Measurements from ENCODE around the gene TLR3.
A peak's percentile ranks its signal among the peaks of the same experiment; 100 is the strongest.
"Not testable (repeated sequence)": the region's sequence is repeated elsewhere in the genome, so short reads cannot be mapped to it uniquely, and the experiment has no call there.

TLR3 gene

DNA sequence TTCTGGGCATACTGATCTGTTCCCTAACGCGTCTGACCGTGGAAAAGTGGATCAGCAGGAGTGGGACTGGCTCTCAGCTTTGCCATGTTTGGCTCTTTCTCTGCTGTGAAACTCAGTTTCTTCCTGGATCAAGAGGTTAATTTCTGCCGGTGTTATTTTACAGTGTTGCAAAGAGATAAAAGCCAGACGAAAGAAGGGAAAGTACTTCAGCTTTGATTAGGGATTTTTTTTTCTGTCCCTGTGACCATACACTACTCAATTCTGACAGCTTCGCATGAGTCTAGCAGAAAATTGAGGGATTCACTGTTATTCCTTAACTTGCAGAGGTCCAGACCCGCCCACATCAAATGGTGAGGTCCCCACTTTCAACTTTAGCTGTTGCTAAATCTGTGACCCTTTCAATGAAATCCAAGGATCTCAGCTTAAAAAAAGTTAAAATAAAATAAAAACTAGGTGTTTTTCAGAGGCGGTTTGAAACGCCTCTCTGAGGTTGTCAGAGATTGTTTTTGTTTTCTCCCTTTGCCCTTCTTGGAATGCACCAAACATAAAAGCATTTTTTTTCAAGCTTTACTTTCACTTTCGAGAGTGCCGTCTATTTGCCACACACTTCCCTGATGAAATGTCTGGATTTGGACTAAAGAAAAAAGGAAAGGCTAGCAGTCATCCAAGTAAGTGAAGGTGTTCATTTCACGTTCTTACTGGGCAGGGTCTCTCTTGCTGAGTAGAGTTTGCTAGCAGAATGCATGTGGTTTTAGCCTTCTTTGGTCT is at the start of gene TLR3:
TSS of gene TLR3 (plus strand) at position 576 of the 768 bp plus-strand sequence. CDS start 7,464 bp downstream, outside the sequence.
- peak; percentile 27 for DNase-seq (ENCODE audit: low read depth)

DNA sequence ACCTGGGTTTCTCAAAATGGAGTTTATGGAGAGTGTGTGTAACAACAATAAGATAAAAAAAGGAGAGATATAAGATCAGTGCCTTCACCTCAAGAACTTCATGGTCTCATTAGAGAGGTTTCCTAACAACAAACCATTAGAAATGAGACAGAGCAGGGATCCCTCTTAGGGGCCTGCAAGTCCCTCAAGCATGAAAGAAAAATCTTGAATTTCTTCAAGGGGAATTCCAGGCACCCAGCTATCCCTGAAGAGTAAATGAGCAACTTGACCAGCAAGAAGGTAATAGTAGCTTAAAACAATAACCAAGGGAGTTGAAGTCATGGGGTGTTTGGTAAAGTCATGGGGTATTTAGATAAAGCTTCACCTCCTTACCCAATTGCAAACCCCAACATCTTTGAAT is 49.7 kb upstream of the TLR3 start:
- DNase-seq (ENCODE audit: low read depth), result no peak

DNA sequence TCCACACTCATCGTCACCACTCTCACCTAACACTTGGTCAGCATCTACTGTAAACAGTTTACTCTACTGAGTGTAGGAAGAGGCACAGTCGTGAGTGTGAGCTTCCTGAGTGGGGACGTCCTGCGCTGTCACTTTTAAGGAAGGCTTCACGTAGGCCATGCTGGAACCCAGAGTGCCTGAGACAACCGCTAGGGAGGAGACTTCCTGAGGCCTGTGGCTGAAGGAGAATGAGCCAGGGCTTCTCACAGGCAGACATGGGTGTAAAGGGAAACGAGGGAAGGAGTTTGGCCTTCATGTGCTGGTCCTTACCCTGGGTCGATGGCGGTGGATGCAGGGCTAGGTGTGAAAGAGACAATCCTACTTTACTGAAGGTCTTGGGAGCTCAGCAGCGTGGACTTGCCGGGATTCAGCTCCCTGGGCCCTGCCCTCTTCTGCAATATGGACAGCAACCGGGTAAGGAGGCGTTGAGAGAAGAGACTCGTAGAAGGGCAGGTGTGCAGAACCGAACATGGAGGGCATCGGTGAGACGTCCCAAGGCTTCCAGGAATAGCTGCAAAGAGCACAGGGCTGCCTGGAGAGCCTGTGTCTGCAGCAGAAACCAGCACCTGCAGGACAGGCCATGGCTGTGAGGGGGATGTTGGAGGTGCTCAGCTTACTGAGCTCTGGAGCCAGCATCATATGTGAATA is 48.7 kb upstream of the TLR3 start:
- no peak for DNase-seq (ENCODE audit: low read depth)

DNA sequence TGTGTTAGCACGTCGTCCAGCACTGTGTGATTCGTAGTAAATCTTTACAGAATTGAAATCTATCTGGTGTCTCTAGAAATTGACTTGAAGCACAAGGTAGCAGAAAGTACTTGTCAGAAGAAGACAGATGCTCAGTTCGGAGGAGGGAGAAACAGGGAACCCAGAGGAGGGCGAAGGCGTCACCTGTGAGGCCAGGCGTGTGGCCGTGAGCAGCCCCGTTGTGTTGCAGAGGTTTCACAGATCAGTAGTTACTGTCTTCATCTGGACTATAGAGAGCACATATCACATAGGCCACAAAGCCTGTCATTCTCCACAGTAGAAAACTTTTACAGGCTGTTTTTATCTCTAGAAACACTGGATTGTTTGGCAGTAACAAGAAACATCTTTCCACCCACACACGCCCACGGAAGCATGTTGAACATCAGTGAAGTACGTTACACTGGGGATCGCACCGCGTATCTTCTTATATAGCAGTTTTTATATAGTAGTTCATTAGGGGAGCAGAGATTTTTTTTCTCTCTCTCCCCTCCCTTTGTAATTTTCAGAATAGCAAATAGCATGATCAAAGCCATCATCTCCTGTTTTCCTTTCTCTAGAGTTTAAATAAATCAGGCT is 48.1 kb upstream of the TLR3 start:
- no peak for DNase-seq (ENCODE audit: low read depth)

DNA sequence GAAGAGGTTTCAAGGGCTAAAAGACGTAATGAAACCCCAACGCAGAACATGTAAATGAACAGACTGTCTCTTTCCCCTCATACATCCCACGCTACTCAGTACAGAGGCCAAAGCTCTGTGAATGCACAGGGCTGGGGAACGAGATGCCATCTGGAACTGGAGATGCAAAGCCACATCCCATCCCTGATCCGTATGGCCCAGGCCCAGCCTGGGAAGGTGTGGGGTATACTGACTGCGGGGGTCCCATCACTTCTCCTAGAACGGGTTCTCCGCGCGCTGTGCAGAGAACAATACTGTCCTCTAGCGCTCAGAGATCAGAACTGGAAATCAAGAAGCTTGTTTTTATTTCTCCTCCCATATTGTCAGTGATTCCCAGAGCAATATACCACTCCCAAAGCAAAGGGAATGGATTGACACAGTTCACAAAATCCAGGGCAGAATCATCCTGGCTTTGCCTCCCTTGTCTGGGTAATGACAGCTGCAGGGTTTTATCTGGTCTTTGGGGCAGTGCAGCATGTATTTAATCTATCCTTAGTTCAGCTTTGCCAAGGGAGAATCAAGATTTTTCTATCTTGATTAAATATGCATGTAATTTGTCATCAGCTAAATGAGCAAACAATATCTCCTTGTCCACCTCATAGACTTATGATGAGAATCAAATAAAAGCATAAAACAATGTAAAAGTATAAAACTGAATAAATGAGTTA is 47.3 kb upstream of the TLR3 start:
- DNase-seq (ENCODE audit: low read depth), result peak; percentile 27

DNA sequence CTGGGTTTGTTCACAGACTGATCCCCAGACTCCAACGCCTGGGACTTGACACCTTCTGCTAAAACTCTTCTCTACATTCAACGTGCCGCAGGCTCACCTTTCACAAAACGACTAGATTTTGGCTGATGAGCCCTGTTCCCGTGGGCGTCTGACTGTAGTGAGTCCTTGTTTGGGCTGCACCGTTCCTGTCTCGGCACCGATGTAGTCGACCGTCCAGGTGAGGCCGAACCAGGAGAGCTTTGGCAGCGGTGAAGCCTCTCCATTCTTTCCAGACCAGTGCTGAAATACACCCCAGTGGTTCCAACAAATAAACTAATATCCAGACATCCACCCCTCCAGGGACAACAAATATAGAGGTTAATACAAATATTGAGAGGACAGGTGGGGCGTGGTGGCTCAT is 45.0 kb upstream of the TLR3 start:
- no peak for DNase-seq (ENCODE audit: low read depth)

DNA sequence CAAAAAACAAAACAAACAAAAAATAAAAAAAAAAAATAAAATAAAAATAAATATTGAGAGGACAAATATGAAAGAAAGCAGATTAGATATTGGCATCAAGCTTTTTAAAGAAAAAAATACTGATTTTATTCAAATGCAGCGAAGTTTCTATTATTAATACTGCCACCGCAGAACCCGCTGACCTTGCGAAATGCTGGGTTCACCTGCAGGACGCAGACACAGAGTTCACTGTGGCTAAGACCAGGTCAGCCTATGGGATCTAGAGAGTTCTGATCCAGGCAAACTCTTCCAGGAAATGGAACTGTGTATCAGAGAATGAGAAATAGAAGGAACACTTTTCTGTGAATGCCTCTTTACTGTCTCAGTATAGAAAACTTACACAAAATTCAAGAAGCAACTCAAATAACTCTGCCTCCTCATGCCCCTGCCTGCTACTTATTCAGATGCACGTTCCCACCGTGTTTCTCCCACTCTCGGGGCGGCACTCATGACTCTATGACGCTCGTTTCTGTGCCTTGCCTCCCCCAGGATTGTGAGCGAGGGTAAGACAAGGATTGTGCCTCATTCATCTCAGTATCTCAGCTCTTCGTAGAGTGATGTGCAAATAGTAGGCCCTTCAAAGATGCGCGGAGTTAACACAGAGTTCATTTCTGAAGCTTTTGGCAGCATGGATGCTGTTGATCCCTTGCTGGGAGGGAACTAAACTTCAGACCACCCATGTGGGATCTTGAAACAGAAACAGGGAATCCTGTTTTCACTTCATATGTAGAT is 44.1 kb upstream of the TLR3 start:
- DNase-seq (ENCODE audit: low read depth), result no peak

DNA sequence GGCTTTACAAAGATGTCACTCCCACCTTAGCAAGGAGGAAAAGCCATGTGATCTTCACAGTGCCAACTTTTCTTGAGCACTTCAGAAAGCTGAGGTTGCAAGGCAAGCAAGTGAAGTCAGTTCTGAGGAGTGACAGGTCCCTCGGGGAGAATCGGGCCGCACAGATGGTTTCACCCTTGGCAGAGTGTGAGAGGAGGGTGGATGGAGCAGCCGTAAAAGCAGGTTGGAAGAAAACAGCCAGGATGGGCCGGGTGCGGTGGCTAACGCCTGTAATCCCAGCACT is 43.6 kb upstream of the TLR3 start:
- DNase-seq (ENCODE audit: low read depth), result no peak

DNA sequence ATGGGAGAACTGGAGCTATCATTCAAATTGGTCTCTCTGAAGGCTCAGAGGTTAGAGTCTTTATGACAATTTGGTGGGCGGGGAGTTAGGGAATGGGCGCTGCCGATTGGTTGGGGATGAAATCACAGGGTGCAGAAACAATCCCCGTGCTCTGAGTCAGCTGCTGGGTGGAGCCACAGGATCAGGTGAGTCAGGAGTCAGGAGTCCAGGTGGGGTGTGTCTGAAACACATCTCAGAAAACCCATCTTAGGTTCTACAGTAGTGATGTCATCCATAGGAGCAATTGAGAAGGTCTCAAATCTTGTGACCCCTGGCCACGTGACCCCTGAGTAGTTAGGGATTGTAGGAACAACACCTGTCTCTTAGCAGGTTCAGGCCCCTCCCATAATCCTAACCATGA is 41.6 kb upstream of the TLR3 start:
- DNase-seq (ENCODE audit: low read depth), result no peak

DNA sequence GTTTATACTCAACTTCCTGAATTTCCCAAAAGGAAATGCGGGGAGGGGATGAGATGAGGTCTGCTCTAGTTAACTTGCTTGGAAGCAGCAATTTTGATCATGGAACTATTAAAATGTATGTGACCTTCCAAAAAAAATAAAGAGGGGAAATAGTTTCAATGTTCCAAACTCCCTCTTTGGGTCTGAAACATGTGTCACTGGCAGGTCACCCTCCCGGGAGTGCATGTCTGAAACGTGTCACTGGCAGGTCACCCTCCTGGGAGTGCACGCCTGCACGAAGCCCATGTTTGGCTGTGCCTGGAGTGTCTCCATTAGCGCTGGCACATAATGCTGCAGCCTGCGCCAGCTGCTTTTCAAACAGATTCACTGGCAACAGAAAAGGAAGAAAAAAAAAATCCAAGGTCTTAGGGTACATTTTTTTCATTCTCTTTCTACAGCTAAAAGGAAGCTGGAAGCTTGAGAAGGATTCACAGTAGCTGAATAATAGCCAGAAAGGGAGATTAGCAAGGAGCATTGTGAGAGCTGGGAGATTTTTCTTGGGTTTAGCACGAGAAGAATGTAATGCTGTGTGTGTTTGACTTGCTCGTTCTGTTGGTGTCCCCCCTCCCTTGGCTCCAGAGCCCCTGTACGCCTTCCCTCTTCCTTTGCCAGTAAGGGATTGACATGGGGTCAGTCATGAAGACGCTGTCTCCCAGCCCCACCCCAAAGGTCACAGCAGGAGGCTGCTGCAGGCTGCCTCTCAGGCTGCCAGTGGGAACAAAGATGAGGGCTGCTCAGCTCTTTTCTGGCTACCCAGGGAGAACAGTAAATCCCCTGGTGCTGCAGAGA is 39.2 kb upstream of the TLR3 start:
- peak; percentile 49 for DNase-seq (ENCODE audit: low read depth)

DNA sequence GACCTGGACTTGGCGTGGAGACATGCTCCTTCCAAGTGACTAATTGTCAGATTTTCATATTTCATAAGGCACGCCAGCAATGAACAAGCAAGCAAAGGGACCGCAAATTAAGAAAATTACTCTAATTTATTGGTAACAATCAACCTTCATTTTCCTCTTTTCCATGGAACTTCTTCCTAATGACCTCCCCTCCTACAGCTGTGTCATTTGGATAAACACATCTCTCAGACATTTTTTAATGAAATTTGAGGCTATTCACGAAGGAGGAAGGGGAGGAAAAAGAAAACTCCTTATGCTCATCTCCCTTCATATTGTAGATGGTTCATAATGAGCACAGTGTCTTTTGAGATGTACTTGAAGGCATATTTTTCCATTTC is 38.6 kb upstream of the TLR3 start:
- DNase-seq (ENCODE audit: low read depth), result no peak

DNA sequence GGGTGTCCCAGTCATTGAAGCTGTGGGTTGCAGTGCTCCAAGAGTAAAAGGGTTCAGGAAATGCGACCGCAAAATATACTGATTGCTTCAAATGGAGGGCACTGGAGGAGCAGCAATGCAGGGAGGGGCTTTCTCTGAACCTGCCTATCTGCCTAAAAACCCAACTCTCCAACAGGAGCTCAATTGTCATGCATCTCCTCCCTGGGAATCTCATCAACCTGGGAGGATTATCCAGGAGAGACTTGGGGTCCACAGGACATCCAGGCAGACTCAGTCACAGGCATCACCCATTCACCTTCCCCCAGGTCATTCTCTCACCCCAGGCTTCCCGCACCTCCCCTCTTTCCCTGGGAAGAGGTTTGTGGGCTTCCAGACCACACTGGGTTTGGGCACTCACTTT is 38.2 kb upstream of the TLR3 start:
- no peak for DNase-seq (ENCODE audit: low read depth)

DNA sequence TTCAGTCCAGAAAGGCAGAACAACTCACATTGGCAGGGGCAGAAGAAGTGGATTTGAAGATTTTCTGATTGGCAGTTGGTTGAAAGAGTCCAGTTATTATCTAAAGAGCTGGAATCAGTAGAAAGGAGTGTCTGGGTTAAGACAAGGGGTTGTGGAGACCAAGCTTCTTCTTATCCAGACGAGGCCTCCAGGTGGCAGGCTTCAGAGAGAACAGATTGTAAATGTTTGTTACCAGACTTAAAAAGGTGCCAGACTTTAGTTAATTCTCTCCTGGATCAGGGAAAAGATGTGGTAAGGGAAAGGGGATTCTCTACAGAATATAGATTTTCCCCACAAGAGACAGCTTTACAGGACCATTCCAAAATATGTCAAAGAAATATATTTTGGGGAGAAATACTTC is 36.7 kb upstream of the TLR3 start:
- no peak for DNase-seq (ENCODE audit: low read depth)

DNA sequence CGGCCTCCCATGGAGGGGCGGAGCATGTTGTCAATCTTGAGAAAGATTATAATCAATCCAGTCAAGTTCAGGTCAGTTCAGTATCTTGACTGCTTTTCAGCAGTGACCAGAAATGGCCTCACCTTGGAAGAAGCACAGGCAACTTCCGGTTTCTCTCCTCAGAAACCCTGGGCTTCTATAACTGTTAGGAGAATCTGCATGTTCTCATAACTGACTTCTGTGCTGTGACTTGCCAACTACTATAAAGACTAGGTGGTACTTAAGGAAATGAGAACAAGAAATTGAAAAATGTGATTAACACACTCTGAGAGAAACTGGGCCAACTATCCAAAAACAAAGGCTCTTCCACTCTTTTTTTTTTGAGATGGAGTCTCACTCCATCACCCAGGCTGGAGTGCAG is 35.9 kb upstream of the TLR3 start:
- DNase-seq (ENCODE audit: low read depth), result no peak

DNA sequence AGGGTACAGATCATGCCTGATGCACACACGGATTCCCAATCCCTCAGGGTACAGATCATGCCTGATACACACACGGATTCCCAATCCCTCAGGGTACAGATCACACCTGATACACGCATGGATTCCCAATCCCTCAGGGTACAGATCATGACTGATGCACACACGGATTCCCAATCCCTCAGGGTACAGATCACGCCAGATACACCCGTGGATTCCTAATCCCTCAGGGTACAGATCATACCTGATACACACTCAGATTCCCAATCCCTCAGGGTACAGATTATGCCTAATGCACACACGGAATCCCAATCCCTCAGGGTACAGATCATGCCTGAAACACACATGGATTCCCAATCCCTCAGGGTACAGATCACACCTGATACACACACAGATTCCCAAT is 34.3 kb upstream of the TLR3 start:
- DNase-seq (ENCODE audit: low read depth), result not testable (repeated sequence)

DNA sequence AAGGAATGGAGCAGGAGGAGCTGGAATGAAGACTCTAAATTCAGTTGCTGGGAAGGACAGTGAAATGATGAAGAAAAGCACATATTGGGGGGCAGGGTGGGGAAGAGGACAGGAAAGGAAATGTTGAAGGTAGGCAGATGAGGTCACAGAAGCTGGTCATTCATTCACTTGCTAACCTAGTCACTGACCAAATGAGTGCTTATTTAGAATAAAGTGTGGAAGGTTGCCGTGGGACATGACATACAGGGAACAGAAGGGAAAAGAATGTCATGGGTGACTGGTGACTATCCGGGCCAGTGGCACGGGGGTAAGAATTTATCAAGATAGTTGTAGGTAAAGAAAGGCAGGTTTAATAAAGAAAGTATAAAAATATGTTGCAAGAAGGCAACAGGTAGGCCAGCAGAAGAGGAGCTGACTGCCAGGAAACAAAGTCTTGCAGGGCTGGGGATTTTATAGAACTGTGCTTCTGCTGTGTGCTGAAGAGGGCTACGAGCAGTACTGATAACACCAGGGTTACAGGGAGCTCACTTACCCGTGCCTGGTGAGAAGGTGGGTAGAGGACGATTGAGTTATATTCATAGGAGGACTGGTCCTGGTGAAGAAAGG is 31.9 kb upstream of the TLR3 start:
- no peak for DNase-seq (ENCODE audit: low read depth)

DNA sequence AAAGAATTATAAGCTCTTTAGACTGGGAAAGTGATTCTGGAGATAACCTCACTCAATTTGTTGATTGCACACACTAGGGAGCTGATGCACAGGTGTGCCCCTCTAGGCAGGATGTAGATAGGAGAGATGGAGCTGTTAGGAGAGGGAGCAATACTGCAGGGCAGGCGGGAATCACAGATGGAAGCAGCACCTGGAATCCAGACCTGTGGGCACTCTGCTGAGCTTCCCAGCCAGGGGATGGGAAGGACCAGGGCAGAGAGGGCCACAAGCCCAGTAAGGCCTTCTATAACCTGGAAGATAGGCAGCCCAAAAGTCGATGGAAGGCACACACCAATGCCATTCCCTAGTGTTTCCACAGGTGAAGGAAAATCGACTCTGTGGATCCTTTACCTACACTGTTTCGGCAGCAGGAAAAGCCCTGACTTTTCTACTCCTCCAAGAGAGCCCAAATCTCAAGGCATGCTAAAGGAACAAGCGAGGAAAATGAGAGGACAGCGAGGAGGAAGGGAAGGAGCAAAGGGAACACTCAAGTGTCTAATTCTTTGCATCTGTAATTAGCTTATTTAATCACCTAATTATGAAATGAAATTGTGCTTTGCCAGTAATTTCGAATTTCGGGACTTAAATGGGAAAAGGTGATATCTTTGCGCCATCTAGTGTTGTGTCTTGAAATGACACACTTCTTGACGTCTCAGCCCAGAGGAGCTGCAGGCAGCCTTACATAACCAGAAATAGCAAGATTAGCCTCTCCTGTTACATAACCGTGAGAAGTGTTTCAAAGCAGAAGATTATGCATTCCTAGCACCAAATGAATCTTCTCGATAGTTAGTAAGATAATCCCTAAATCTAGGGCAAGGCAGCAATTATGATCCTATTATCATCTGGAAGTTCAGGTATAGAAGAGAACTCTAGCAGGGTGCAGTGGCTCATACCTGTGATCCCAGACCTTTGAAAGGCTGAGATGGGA is 31.0 kb upstream of the TLR3 start:
- DNase-seq (ENCODE audit: low read depth), result peak; percentile 65

DNA sequence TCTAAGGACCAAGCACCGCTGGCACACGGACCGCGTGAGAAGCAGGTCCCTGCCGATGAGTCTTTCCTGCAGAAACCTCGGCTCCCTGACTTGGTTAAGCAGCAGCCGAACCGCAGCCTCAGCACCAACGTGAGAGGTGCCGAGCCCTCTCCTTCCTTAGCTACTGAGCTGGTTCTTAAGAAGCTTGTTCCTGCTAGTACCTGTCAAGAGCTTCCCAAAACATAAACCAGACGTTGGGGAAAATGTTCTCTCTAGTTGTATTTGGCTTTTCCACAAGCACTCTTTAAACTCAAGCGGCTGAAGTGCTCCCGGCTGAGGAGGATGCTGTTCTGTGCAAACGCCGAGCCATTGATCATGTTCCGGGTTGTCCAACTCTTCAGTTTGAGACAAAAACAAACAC is 29.3 kb upstream of the TLR3 start:
- no peak for DNase-seq (ENCODE audit: low read depth)

DNA sequence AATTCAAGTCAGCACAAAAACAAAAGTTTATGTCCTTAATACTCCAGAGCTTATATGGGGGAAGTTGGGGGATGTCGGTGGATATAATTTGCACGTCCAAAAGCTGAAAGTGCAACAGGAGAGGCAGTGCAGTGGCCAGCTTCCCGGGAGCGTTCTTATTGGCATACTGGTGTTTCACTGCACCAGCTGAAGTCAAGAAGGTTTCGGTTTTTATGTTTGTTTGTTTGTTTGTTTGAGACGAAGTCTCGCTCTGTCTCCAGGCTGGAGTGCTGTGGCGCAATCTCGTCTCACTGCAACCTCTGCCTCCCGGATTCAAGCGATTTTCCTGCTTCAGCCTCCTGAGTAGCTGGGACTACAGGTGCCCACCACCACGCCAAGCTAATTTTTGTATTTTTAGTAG is 28.6 kb upstream of the TLR3 start:
- DNase-seq (ENCODE audit: low read depth), result no peak

DNA sequence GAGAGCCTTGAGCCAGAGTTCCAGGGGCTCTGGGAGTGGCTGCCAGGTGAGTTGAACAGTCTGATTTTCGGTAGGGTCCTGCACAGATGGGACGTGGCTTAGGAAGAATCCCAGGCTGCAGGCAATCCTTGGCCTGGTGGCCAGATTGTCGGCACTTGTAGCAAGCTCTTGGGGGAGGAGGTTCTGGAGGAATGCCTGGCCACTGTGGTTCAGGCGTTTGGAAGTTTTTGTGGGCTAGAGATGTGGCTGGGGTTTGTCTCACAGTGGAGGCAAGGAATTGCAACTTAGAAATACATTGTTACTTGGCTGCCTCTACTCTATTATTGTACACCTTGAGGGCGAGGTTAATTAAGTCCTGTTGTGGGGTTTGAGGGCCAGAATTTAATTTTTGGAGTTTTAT is 21.5 kb upstream of the TLR3 start:
- DNase-seq (ENCODE audit: low read depth), result not testable (repeated sequence)

Measured in stromal cell of bone marrow (primary cell).